Stomach smooth muscle (tissue), 2 donors: ENCODE data around the gene USP49.

Source experiments
- H3K27ac ChIP-seq: one replicate; pipeline ENCODE4 v1.7.0; 2013; ENCODE audit warnings: mild to moderate bottlenecking, low read length, inconsistent platforms
- H3K27me3 ChIP-seq, 2 donors: one replicate each; pipeline ENCODE4 v1.7.0; 2013; ENCODE audit warnings: low read length in 2 of 2; ENCODE audit not compliant: insufficient read depth in 2 of 2, control insufficient read depth in 1 of 2
- H3K36me3 ChIP-seq, 2 donors: one replicate each; pipeline ENCODE4 v1.7.0; 2013; ENCODE audit warnings: low read length in 2 of 2; ENCODE audit not compliant: control insufficient read depth in 2 of 2, insufficient read depth in 2 of 2
- H3K4me1 ChIP-seq: one replicate; pipeline ENCODE4 v1.7.0; 2013; ENCODE audit warnings: low read length; ENCODE audit not compliant: control insufficient read depth, insufficient read depth
- H3K4me3 ChIP-seq, 2 donors: one replicate each; pipeline ENCODE4 v1.7.0; 2013; ENCODE audit warnings: low read length in 2 of 2
- H3K9ac ChIP-seq, 2 donors: one replicate each; pipeline ENCODE4 v1.7.0; 2013; ENCODE audit warnings: low read length in 2 of 2, mild to moderate bottlenecking in 1 of 2
- H3K9me3 ChIP-seq, 2 donors: one replicate each; pipeline ENCODE4 v1.7.0; 2013; ENCODE audit warnings: low read length in 2 of 2; ENCODE audit not compliant: control insufficient read depth in 2 of 2
- donor health status: healthy.
- donor health status: Pancreatic carcinoma.

USP49 gene

DNA sequence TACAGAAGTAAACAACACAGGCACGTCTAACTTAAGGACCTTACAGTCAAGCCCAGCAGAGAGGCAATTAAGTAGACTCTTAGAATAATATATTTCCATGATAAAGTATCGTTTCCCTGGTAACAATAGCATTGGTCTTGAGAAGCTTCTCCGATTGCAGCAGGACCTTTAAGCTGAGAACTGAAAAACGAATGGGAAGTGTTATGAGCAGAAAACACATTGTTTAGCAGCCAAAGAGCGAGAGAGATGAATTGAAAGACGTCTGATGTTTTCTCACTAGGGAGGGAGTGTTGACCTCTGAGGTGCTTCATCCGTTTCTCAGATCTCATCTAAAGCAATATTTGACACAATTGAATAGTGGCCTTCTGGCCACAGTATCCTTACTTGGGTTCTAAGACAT lies 27.0 kb upstream of the USP49 start:
- H3K27ac ChIP-seq, result no peak overlapping the region
- H3K27me3 ChIP-seq, result no peaks in the 10 kb centered on the region
- peak overlapping the region; percentile 98 to 99 for H3K4me3 ChIP-seq
- H3K36me3 ChIP-seq, result peaks cover under 1 to 3% of the 10 kb centered on the region in 2 donors
- H3K4me1 ChIP-seq, result peaks cover 20% of the 10 kb centered on the region
- H3K9me3 ChIP-seq, result no peaks in the 10 kb centered on the region
- peak overlapping the region; percentile 88 to 99 for H3K9ac ChIP-seq

DNA sequence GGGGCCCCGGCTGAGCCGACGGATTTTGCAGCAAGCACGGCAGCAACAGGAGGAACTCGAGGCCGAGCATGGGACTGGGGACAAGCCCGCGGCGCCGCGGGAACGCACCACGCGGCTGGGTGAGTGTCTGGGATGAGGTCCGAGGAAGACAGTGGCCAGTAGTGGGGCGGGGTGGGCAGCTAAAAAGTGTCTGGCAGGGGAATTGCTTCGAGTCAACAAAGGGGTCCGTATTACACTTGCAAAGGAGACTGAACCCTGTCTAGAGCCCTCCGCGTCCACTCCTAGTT lies 26.5 kb upstream of the USP49 start:
- peak overlapping the region; percentile 88 to 99 for H3K9ac ChIP-seq
- H3K4me3 ChIP-seq, result peak overlapping the region; percentile 98 to 99
- H3K4me1 ChIP-seq, result peaks cover 20% of the 10 kb centered on the region
- H3K27me3 ChIP-seq, result no peaks in the 10 kb centered on the region
- H3K9me3 ChIP-seq, result no peaks in the 10 kb centered on the region
- H3K27ac ChIP-seq, result peak overlapping the region; percentile 98
- H3K36me3 ChIP-seq, result peaks cover 1 to 2% of the 10 kb centered on the region in 2 donors

- H3K9ac ChIP-seq, result peak within 1 kb of the TSS; percentile 88 to 99
- peak within 1 kb of the TSS; percentile 98 for H3K27ac ChIP-seq
- peaks cover 2 to 3% of the 10 kb centered on the region in 2 donors for H3K36me3 ChIP-seq
- no peaks in the 10 kb centered on the region for H3K27me3 ChIP-seq
- H3K4me3 ChIP-seq, result peak within 1 kb of the TSS; percentile 98 to 99
- H3K4me1 ChIP-seq, result peaks cover 20% of the 10 kb centered on the region
- H3K9me3 ChIP-seq, result no peaks in the 10 kb centered on the region
These were observed 25.9 kb upstream of the USP49 start, which contains the start of the genes BYSL and MED20 for GRCh38 chr6:41920921-41921711. TSS of gene BYSL (plus strand) at chr6:41921499. CDS start at chr6:41921563, 64 bp downstream. TSS of gene MED20 (minus strand) at chr6:41921139. CDS start at chr6:41921018, 121 bp downstream.

DNA sequence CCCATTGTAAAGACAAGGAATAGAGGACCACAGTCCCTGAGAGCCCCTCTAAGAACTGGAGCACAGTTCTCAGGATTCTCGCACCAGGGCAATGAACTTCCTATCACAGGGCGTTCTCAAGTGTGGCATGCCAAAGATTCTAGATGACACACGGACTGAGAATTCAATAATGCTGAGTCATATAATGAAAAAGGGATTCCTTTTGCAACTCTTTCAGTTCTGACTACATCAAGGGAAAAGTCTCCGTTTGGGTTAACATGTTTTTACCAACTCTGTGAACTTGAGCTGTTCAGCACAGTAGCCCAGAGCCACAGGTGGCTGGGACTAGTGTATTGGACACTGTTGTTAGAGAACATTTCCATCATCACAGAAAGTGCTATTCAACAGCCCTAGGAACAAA lies 22.4 kb upstream of the USP49 start:
- Histone ChIP-seq H3K27me3 (no peaks in the 10 kb centered on the region), H3K9ac (no peak overlapping the region), H3K27ac (no peak overlapping the region), H3K4me3 (no peak overlapping the region), H3K4me1 (peaks cover 20% of the 10 kb centered on the region), H3K36me3 (peaks cover 13 to 27% of the 10 kb centered on the region in 2 donors), H3K9me3 (no peaks in the 10 kb centered on the region)

DNA sequence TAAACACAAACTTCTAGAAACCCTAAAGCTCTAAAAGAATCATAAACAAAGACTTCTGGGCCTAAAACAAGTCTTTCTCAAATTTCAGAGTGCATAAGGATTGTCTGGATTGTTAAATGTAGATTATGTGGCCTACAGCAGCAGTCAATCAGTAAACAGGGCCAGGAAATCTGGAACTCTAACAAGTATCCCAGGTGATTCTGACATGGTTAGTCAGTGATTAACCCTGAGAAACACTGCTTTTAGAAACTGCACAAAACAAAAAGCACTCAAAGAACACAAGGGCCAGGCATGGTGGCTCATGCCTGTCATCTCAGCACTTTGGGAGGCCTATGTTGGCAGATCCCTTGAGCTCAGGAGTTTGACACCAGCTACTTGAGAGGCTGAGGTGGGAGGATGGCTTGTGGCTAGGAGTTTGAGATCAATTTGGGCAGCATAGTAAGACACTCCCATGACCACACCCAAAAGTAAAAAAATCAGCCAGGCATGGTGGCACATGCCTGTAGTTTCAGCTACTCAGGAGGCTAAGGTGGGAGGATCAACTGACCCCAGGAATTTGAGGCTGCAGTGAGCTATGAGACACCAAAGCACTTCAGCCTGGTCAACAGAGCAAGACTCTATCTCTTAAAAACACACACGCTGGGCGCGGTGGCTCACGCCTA lies 19.8 kb upstream of the USP49 start:
- no peak overlapping the region for H3K27ac ChIP-seq

DNA sequence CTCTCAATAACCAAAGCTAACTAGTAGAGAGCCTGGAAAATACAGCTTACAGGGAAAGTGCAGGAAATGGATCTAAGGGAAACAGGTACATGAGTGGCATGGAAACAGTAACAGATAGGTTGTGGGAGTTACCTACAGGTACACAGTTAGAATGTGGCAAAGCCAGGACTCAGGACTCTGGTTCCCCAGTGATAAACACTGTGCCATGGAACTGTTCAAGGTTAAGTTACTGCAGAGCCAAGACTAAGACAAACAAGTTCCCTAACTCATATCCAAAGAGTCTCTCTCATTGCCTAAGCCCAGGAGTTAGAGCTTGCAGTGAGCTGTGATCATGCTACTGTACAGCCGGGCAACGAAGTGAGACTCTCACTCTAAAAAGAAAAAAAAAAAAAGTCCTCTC lies 19.2 kb upstream of the USP49 start:
- Histone ChIP-seq H3K4me3 (no peak overlapping the region), H3K36me3 (peaks cover 13 to 27% of the 10 kb centered on the region in 2 donors)

More for the DNA sequence above, 19.8 kb upstream of the USP49 start:
- Histone ChIP-seq H3K4me1 (peaks cover 5% of the 10 kb centered on the region), H3K9me3 (no peaks in the 10 kb centered on the region), H3K36me3 (peaks cover 13 to 27% of the 10 kb centered on the region in 2 donors), H3K4me3 (no peak overlapping the region), H3K9ac (no peak overlapping the region), H3K27me3 (no peaks in the 10 kb centered on the region)

DNA sequence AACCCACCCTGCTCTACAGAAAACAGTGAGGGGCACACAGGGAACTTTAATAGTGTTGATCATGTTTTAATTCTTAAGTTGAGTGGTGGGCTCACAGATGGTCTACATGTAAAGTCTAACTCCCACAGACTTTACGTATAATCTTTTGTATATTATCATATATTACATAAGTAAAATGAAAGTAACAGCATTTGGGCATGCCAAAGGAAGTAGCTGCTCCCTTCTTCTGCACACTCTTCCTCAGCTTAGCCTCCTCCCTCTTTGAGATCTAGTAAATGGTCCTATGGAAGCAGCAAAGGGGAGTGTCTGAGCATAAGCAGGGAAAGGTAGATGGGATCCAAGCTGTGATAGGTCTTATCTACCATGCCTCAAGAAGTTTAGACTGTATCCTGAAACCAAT lies 14.6 kb upstream of the USP49 start:
- Histone ChIP-seq H3K27me3 (no peaks in the 10 kb centered on the region), H3K27ac (no peak overlapping the region), H3K4me1 (no peaks in the 10 kb centered on the region), H3K9ac (no peak overlapping the region), H3K36me3 (peaks cover 30 to 47% of the 10 kb centered on the region in 2 donors), H3K4me3 (no peak overlapping the region), H3K9me3 (no peaks in the 10 kb centered on the region)

More for the DNA sequence above, 19.2 kb upstream of the USP49 start:
- no peaks in the 10 kb centered on the region for H3K9me3 ChIP-seq
- H3K9ac ChIP-seq, result no peak overlapping the region
- no peak overlapping the region for H3K27ac ChIP-seq
- H3K27me3 ChIP-seq, result no peaks in the 10 kb centered on the region
- no peaks in the 10 kb centered on the region for H3K4me1 ChIP-seq

GRCh38 chr6:41901882-41902519 lies 6.8 kb upstream of the USP49 start:
- H3K9ac ChIP-seq, result no peak overlapping the region
- no peak overlapping the region for H3K4me3 ChIP-seq
- H3K27me3 ChIP-seq, result no peaks in the 10 kb centered on the region

GRCh38 chr6:41900861-41901260 lies 5.7 kb upstream of the USP49 start:
- Histone ChIP-seq H3K4me1 (peaks cover 5% of the 10 kb centered on the region), H3K27ac (no peak overlapping the region), H3K9me3 (no peaks in the 10 kb centered on the region), H3K27me3 (no peaks in the 10 kb centered on the region), H3K4me3 (no peak overlapping the region), H3K36me3 (peaks cover 10 to 15% of the 10 kb centered on the region in 2 donors), H3K9ac (no peak overlapping the region)

More at GRCh38 chr6:41901882-41902519, 6.8 kb upstream of the USP49 start:
- Histone ChIP-seq H3K9me3 (no peaks in the 10 kb centered on the region), H3K36me3 (peaks cover 20 to 26% of the 10 kb centered on the region in 2 donors), H3K4me1 (no peaks in the 10 kb centered on the region), H3K27ac (no peak overlapping the region)

DNA sequence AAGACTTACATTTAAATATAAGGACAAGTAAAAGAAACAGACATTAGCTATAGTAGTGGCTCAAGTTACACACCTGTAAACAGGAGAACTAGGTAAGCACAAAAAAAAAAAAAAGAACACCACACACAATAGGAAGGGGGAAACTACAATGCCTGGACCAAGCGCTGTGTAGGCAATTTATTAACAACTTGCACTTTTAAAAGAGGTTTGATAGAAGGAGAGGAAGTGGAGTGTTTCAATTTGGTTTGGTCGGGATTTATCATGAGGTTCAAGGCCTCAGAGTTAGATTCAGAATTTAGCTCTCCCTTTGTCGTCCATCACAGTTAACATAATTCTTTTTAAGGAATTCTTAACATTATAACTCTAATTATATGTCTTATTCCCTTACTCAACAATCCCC lies 1.1 kb upstream of the USP49 start:
- Histone ChIP-seq H3K9ac (peak overlapping the region in 1 of 2 donors; percentile 59), H3K27me3 (no peaks in the 10 kb centered on the region), H3K36me3 (no peaks in the 10 kb centered on the region), H3K27ac (no peak overlapping the region), H3K4me3 (peak overlapping the region; percentile 59 to 85), H3K4me1 (peaks cover 13% of the 10 kb centered on the region), H3K9me3 (no peaks in the 10 kb centered on the region)
